ENCODE data around the gene AGBL2.
"Not testable (repeated sequence)": the region's sequence is repeated elsewhere in the genome, so short reads cannot be mapped to it uniquely, and the experiment has no call there.

The AGBL2 gene

GRCh38 chr11:47667555-47667954 lies 47.6 kb downstream of the AGBL2 start:
- Histone ChIP-seq H3K4me3 (ENCODE audit: low read length, poor library complexity, severe bottlenecking) (no peak overlapping the region), H3K36me3 (ENCODE audit: insufficient read depth, low read length) (no peaks in the 10 kb centered on the region), H3K4me2 (ENCODE audit: low read depth, low read length, poor library complexity, severe bottlenecking) (no peak overlapping the region), H3K9ac (ENCODE audit: low read depth, low read length, poor library complexity, severe bottlenecking) (no peak overlapping the region), H4K20me1 (ENCODE audit: insufficient read depth, low read length, poor library complexity, severe bottlenecking) (no peaks in the 10 kb centered on the region), H2AFZ (ENCODE audit: low read length) (no peak overlapping the region), H3K27me3 (ENCODE audit: insufficient read depth, low read length, poor library complexity, severe bottlenecking) (no peaks in the 10 kb centered on the region), H3K4me1 (ENCODE audit: insufficient read depth, low read length, poor library complexity, severe bottlenecking) (peaks cover 4% of the 10 kb centered on the region), H3K79me2 (ENCODE audit: insufficient read depth, low read length) (no peaks in the 10 kb centered on the region), H3K9me3 (ENCODE audit: insufficient read depth, low read depth, low read length) (no peaks in the 10 kb centered on the region), H3K9me2 (replicated peaks; ENCODE audit: low read depth, low read length) (no peaks in the 10 kb centered on the region), H3F3A (ENCODE audit: low read depth) (no peaks in the 10 kb centered on the region)
- TF ChIP-seq, protein P1, sequence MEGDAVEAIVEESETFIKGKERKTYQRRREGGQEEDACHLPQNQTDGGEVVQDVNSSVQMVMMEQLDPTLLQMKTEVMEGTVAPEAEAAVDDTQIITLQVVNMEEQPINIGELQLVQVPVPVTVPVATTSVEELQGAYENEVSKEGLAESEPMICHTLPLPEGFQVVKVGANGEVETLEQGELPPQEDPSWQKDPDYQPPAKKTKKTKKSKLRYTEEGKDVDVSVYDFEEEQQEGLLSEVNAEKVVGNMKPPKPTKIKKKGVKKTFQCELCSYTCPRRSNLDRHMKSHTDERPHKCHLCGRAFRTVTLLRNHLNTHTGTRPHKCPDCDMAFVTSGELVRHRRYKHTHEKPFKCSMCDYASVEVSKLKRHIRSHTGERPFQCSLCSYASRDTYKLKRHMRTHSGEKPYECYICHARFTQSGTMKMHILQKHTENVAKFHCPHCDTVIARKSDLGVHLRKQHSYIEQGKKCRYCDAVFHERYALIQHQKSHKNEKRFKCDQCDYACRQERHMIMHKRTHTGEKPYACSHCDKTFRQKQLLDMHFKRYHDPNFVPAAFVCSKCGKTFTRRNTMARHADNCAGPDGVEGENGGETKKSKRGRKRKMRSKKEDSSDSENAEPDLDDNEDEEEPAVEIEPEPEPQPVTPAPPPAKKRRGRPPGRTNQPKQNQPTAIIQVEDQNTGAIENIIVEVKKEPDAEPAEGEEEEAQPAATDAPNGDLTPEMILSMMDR (conservative IDR thresholded peaks at IDR 0.05; ENCODE audit: low read length) = no peak
- TF ChIP-seq EZH2phosphoT487 (IDR thresholded peaks at IDR 0.05; ENCODE audit: borderline replicate concordance) = no peak

DNA sequence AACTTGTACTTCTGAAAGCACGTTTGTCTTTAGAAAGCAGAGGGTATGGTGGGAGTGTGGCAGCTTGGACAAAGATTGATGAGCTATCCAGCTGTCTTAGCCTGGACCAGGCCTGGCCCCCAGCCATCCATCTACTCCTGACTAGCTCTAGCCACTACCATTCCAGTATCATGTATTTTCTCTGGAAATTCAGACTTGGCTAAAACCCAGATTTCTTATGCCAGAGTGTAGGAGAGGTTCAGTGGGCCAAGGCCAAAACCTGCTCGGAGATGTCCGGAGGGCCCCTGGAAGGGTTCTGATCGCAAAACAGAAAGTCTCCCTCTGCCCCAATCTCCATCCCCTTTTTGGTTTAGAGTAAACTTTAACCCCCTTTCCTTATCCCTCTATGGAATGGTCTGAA lies 48.0 kb downstream of the AGBL2 start:
- Histone ChIP-seq H3K9me2 (replicated peaks; ENCODE audit: low read depth, low read length) (no peaks in the 10 kb centered on the region), H3K9me3 (ENCODE audit: insufficient read depth, low read depth, low read length) (no peaks in the 10 kb centered on the region), H3K36me3 (ENCODE audit: insufficient read depth, low read length) (no peaks in the 10 kb centered on the region), H3K9ac (ENCODE audit: low read depth, low read length, poor library complexity, severe bottlenecking) (no peak overlapping the region), H3K4me3 (ENCODE audit: low read length, poor library complexity, severe bottlenecking) (no peak overlapping the region), H4K20me1 (ENCODE audit: insufficient read depth, low read length, poor library complexity, severe bottlenecking) (no peaks in the 10 kb centered on the region), H3K79me2 (ENCODE audit: insufficient read depth, low read length) (no peaks in the 10 kb centered on the region), H3K27me3 (ENCODE audit: insufficient read depth, low read length, poor library complexity, severe bottlenecking) (no peaks in the 10 kb centered on the region), H3K4me1 (ENCODE audit: insufficient read depth, low read length, poor library complexity, severe bottlenecking) (peaks cover 4% of the 10 kb centered on the region), H3K4me2 (ENCODE audit: low read depth, low read length, poor library complexity, severe bottlenecking) (no peak overlapping the region), H3F3A (ENCODE audit: low read depth) (no peaks in the 10 kb centered on the region), H2AFZ (ENCODE audit: low read length) (no peak overlapping the region)
- TF ChIP-seq EZH2phosphoT487 (IDR thresholded peaks at IDR 0.05; ENCODE audit: borderline replicate concordance) = no peak
- TF ChIP-seq, protein P1 (conservative IDR thresholded peaks at IDR 0.05; ENCODE audit: low read length) = no peak

DNA sequence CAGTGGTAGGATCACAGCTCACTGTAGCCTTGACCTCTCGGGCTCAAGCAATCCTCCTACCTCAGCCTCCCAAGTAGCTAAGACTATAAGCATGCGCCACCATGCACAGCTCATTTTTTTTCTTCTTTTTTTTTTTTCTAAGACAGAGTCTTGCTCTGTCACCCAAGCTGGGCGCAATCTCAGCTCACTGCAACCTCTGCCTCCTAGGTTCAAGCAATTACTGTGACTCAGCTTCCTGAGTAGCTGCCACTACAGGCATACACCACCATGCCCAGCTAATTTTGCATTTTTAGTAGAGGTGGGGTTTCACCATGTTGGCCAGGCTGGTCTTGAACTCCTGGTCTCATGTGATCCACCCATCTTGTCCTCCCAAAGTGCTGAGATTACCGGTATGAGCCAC lies 50.2 kb downstream of the AGBL2 start:
- H3K4me2 ChIP-seq (ENCODE audit: low read depth, low read length, poor library complexity, severe bottlenecking); H3K4me3 ChIP-seq (ENCODE audit: low read length, poor library complexity, severe bottlenecking): not testable (repeated sequence)

DNA sequence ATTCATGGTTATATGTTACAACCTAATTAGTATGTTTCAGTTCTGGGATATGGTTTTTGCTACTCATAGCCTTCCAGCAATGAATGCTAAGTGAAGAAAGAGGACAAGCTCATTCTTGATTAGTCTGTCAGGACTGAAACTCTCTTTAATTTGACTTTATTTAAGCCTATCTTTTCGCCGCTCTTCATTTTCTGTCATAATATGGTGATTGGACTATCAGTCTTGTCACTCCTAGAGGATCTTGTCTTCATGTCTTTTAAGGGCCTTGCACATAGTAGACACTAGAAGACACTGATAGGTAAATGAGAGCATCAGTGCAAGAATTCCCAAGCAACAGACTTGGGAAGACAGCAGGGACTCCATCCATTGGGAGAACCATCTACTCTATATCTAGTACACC lies 53.9 kb downstream of the AGBL2 start:
- Histone ChIP-seq H3K79me2 (ENCODE audit: insufficient read depth, low read length) (no peaks in the 10 kb centered on the region), H3K4me2 (ENCODE audit: low read depth, low read length, poor library complexity, severe bottlenecking) (no peak overlapping the region), H4K20me1 (ENCODE audit: insufficient read depth, low read length, poor library complexity, severe bottlenecking) (no peaks in the 10 kb centered on the region), H3K9me2 (replicated peaks; ENCODE audit: low read depth, low read length) (no peaks in the 10 kb centered on the region), H3K4me3 (ENCODE audit: low read length, poor library complexity, severe bottlenecking) (no peak overlapping the region), H2AFZ (ENCODE audit: low read length) (no peak overlapping the region), H3K36me3 (ENCODE audit: insufficient read depth, low read length) (no peaks in the 10 kb centered on the region), H3F3A (ENCODE audit: low read depth) (no peaks in the 10 kb centered on the region), H3K4me1 (ENCODE audit: insufficient read depth, low read length, poor library complexity, severe bottlenecking) (no peaks in the 10 kb centered on the region), H3K9ac (ENCODE audit: low read depth, low read length, poor library complexity, severe bottlenecking) (no peak overlapping the region), H3K9me3 (ENCODE audit: insufficient read depth, low read depth, low read length) (no peaks in the 10 kb centered on the region), H3K27me3 (ENCODE audit: insufficient read depth, low read length, poor library complexity, severe bottlenecking) (no peaks in the 10 kb centered on the region)
- TF ChIP-seq EZH2phosphoT487 (IDR thresholded peaks at IDR 0.05; ENCODE audit: borderline replicate concordance) = no peak

More for the DNA sequence above, 50.2 kb downstream of the AGBL2 start:
- not testable (repeated sequence) for H3F3A ChIP-seq (ENCODE audit: low read depth); H3K9me3 ChIP-seq (ENCODE audit: insufficient read depth, low read depth, low read length); H3K36me3 ChIP-seq (ENCODE audit: insufficient read depth, low read length); H3K79me2 ChIP-seq (ENCODE audit: insufficient read depth, low read length); H3K4me1 ChIP-seq (ENCODE audit: insufficient read depth, low read length, poor library complexity, severe bottlenecking); H3K9me2 ChIP-seq (replicated peaks; ENCODE audit: low read depth, low read length); H3K9ac ChIP-seq (ENCODE audit: low read depth, low read length, poor library complexity, severe bottlenecking); H4K20me1 ChIP-seq (ENCODE audit: insufficient read depth, low read length, poor library complexity, severe bottlenecking); H2AFZ ChIP-seq (ENCODE audit: low read length); H3K27me3 ChIP-seq (ENCODE audit: insufficient read depth, low read length, poor library complexity, severe bottlenecking)
